HCT116 (cell line): Measurements from ENCODE around the gene PGR. TPM values are rescaled to one million over a fixed set of nuclear protein-coding genes. Genes with fewer than 3 reads are reported as not detected.

Source experiments
- ATAC-seq: fragments of 200-7000 bp; cut with Tn5 transposase; 2 replicates; pipeline ENCODE4 v1.9.1; 2020; ENCODE audit warnings: mild to moderate bottlenecking, moderate library complexity
- BruUV-seq: library from RNA; stranded (reverse); fragments of 400-500 nt; replicated peaks from 2 replicates; lab custom pipeline; 2021; lab: Mats Ljungman, UMichigan
- CTCF ChIA-PET: fragments of 300-600 bp; sonication (Branson Sonifier 250); formaldehyde crosslinking; loops from one replicate; lab custom pipeline; 2021; ENCODE audit warnings: antibody characterized with exemption; lab: Charles Lee
- POLR2A ChIA-PET: fragments of 300-600, 350-600 bp; sonication (Branson Sonifier 250); formaldehyde crosslinking; loops from one replicate; lab custom pipeline; 2021; ENCODE audit warnings: antibody characterized with exemption; lab: Charles Lee
- RAD21 ChIA-PET, 2 experiments: fragments of 300-600 bp; sonication (Branson Sonifier 250); formaldehyde crosslinking; loops; one replicate each; lab custom pipeline; 2023; ENCODE audit warnings: low total read pairs in 2 of 2; ENCODE audit not compliant: uncharacterized antibody in 2 of 2, unreplicated experiment in 2 of 2, low non-redundant PET in 1 of 2; lab: Charles Lee
- DNase-seq: peaks from one replicate; pipeline ENCODE4 v3.0.0-alpha.2; 2010; ENCODE audit warnings: low read depth, low spot score
- H2AFZ ChIP-seq: fragments of 200-600 bp; shearing (Covaris generic), sonication (generic); 2 replicates; pipeline ENCODE4 v1.6.1; 2017; ENCODE audit warnings: low read depth, mixed run types, mixed read lengths, antibody characterized with exemption, low read length; ENCODE audit not compliant: poor library complexity, severe bottlenecking
- H3K27ac ChIP-seq: 2 replicates; pipeline ENCODE4 v1.5.1; 2012; ENCODE audit warnings: low read depth, low read length
- H3K27me3 ChIP-seq: fragments of 200-600 bp; sonication (generic); 2 replicates; pipeline ENCODE4 v1.6.1; 2016; ENCODE audit warnings: mixed run types, low read length, mixed read lengths; ENCODE audit not compliant: insufficient read depth
- H3K36me3 ChIP-seq, 2 experiments: fragments of 200-500 bp in 1 of 2; fragments of 200-600 bp in 1 of 2; sonication (Bioruptor generic) in 1 of 2; sonication (generic) in 1 of 2; 2 replicates each; pipeline versions ENCODE4 v1.5.1 to v1.6.1; 2014 to 2016; ENCODE audit warnings: low read length in 2 of 2, inconsistent platforms in 1 of 2, mixed read lengths in 1 of 2, mixed run types in 1 of 2; ENCODE audit not compliant: insufficient read depth in 2 of 2, control insufficient read depth in 1 of 2
- H3K4me1 ChIP-seq, 2 experiments: fragments of 200-600 bp in 1 of 2; sonication (generic) in 1 of 2; 2 replicates each; pipeline versions ENCODE4 v1.5.1 to v1.6.1; 2012 to 2017; ENCODE audit warnings: low read length in 2 of 2, inconsistent platforms in 1 of 2, mild to moderate bottlenecking in 1 of 2, mixed read lengths in 1 of 2, mixed run types in 1 of 2, moderate library complexity in 1 of 2; ENCODE audit not compliant: insufficient read depth in 2 of 2, control insufficient read depth in 1 of 2
- H3K4me2 ChIP-seq: fragments of 200-600 bp; sonication (generic); 2 replicates; pipeline ENCODE4 v1.6.1; 2017; ENCODE audit warnings: mixed run types, low read length, mixed read lengths
- H3K4me3 ChIP-seq, 2 experiments: fragments of 200-600 bp in 1 of 2; sonication (generic) in 1 of 2; replicated peaks in 1 of 2; 2 replicates each; pipeline ENCODE4 v1.5.1; 2011 to 2016; ENCODE audit warnings: low read length in 2 of 2, control low read depth in 1 of 2, low read depth in 1 of 2, mild to moderate bottlenecking in 1 of 2, mixed read lengths in 1 of 2, mixed run types in 1 of 2
- H3K79me2 ChIP-seq: fragments of 200-600 bp; sonication (generic); 2 replicates; pipeline ENCODE4 v1.6.1; 2017; ENCODE audit warnings: mild to moderate bottlenecking, mixed run types, low read length, moderate library complexity, mixed read lengths; ENCODE audit not compliant: insufficient read depth
- H3K9ac ChIP-seq: fragments of 200-600 bp; sonication (generic); 2 replicates; pipeline ENCODE4 v1.6.1; 2016; ENCODE audit warnings: low read length, mixed read lengths
- H3K9me2 ChIP-seq: fragments of 200-600 bp; sonication (generic), shearing (Covaris generic); 2 replicates; pipeline ENCODE4 v1.6.1; 2017; ENCODE audit warnings: mixed run types, mild to moderate bottlenecking, moderate library complexity; ENCODE audit not compliant: insufficient read depth
- H3K9me3 ChIP-seq, 2 experiments: fragments of 200-500 bp in 1 of 2; fragments of 200-600 bp in 1 of 2; sonication (Bioruptor generic) in 1 of 2; sonication (generic) in 1 of 2; 2 replicates each; pipeline ENCODE4 v1.6.1; 2014 to 2017; ENCODE audit warnings: low read length in 2 of 2, mixed read lengths in 2 of 2, inconsistent platforms in 1 of 2, low read depth in 1 of 2, mild to moderate bottlenecking in 1 of 2, mixed run types in 1 of 2, moderate library complexity in 1 of 2; ENCODE audit not compliant: control insufficient read depth in 1 of 2, insufficient read depth in 1 of 2
- H4K20me1 ChIP-seq: fragments of 200-600 bp; sonication (generic), shearing (Covaris generic); 2 replicates; pipeline ENCODE4 v1.6.1; 2017; ENCODE audit warnings: mixed run types, mild to moderate bottlenecking, moderate library complexity; ENCODE audit not compliant: insufficient read depth
- ATF3 ChIP-seq: IDR thresholded peaks from 2 replicates; pipeline ENCODE4 v1.6.1; 2012
- CBX3 ChIP-seq: IDR thresholded peaks from 2 replicates; pipeline ENCODE4 v1.6.1; 2012; ENCODE audit warnings: low read depth
- CEBPB ChIP-seq: IDR thresholded peaks from 2 replicates; pipeline ENCODE4 v1.6.1; 2012; ENCODE audit warnings: low read depth
- EGR1 ChIP-seq: IDR thresholded peaks from 2 replicates; pipeline ENCODE4 v1.6.1; 2012; ENCODE audit warnings: low read depth
- ELF1 ChIP-seq: IDR thresholded peaks from 2 replicates; pipeline ENCODE4 v1.6.1; 2012; ENCODE audit warnings: low read depth, borderline replicate concordance
- EZH2phosphoT487 ChIP-seq: fragments of 200-600 bp; IDR thresholded peaks from 2 replicates; pipeline ENCODE4 v1.6.1; 2018; ENCODE audit warnings: antibody characterized with exemption, borderline replicate concordance
- JUND ChIP-seq: IDR thresholded peaks from 2 replicates; pipeline ENCODE4 v1.6.1; 2012
- POLR2A ChIP-seq: IDR thresholded peaks from 2 replicates; pipeline ENCODE4 v1.7.0; 2011; ENCODE audit warnings: borderline replicate concordance; ENCODE audit not compliant: insufficient read depth, insufficient read length; ENCODE audit errors: extremely low read depth
- RAD21 ChIP-seq: IDR thresholded peaks from 2 replicates; pipeline ENCODE4 v1.6.1; 2012; ENCODE audit warnings: low read depth, mild to moderate bottlenecking
- REST ChIP-seq: IDR thresholded peaks from 2 replicates; pipeline ENCODE4 v1.6.1; 2012; ENCODE audit warnings: low read depth
- SIN3A ChIP-seq: IDR thresholded peaks from 2 replicates; pipeline ENCODE4 v1.6.1; 2012; ENCODE audit warnings: low read depth
- SP1 ChIP-seq: IDR thresholded peaks from 2 replicates; pipeline ENCODE4 v1.6.1; 2012; ENCODE audit warnings: low read depth
- YY1 ChIP-seq: IDR thresholded peaks from 2 replicates; pipeline ENCODE4 v1.6.1; 2011; ENCODE audit warnings: low read length, low read depth, moderate library complexity, mild to moderate bottlenecking; ENCODE audit not compliant: insufficient replicate concordance; ENCODE audit errors: extremely low read depth
- ZBTB33 ChIP-seq: IDR thresholded peaks from 2 replicates; pipeline ENCODE4 v1.6.1; 2011; ENCODE audit warnings: mild to moderate bottlenecking, low read length, moderate library complexity; ENCODE audit not compliant: insufficient replicate concordance; ENCODE audit errors: extremely low read depth
- ZNF274 ChIP-seq: fragments of 200-500 bp; sonication (Bioruptor generic); IDR thresholded peaks from 2 replicates; pipeline ENCODE4 v1.6.1; 2014; ENCODE audit warnings: mild to moderate bottlenecking, low read depth, low read length, inconsistent platforms
- intact Hi-C: fragments of 100-400 bp; cut with micrococcal nuclease; formaldehyde crosslinking; loops from 2 replicates; pipeline ENCODE4 v1.10.0; 2022
- total RNA-seq: library from RNA; stranded (reverse); gene quantifications from one replicate; pipeline ENCODE4 v1.2.1, GENCODE V29; 2021; ENCODE audit not compliant: unreplicated experiment

Gene PGR
- total RNA-seq, 1 experiment from 2014 or later, result not detected

GRCh38 chr11:101009690-101010055, 119.9 kb downstream of the PGR start:
- no peak for DNase-seq
- RAD21 ChIA-PET, result no interaction called here
- H3K9me2 ChIP-seq, result no peaks in the 10 kb centered on the region; the same call in 1 of the 2 replicates
- no peak overlapping the region for H2AFZ ChIP-seq
- H3K4me3 ChIP-seq, result no peak overlapping the region
- H3K9ac ChIP-seq, result no peak overlapping the region
- BruUV-seq, result no TSS peak
- H3K27ac ChIP-seq, result no peak overlapping the region
- no peaks in the 10 kb centered on the region for H3K36me3 ChIP-seq
- ATAC-seq, result no peak
- no peaks in the 10 kb centered on the region for H3K27me3 ChIP-seq
- intact Hi-C loops, result no loop called here
- TF ChIP-seq ZNF274 (no peak), ELF1 (no peak), REST (no peak), SIN3A (no peak), CEBPB (no peak), SP1 (no peak), RAD21 (no peak), CBX3 (no peak), POLR2A (no peak), ATF3 (no peak), JUND (no peak), ZBTB33 (no peak), EZH2phosphoT487 (no peak), EGR1 (no peak), YY1 (no peak)
- no peaks in the 10 kb centered on the region for H3K4me1 ChIP-seq
- POLR2A ChIA-PET, result no interaction called here
- no peaks in the 10 kb centered on the region for H3K9me3 ChIP-seq
- no peaks in the 10 kb centered on the region for H3K79me2 ChIP-seq
- no peak overlapping the region for H3K4me2 ChIP-seq
- CTCF ChIA-PET, result no interaction called here
- H4K20me1 ChIP-seq, result no peaks in the 10 kb centered on the region
